Ovary (tissue), 9 donors: Measurements from ENCODE around the gene YARS1. TPM values are rescaled to one million over a fixed set of nuclear protein-coding genes. Genes with fewer than 3 reads are reported as not detected.
A peak's percentile ranks its signal among the peaks of the same experiment; 100 is the strongest.

Source experiments
- DNase-seq, 5 donors: peaks; one replicate each; pipeline ENCODE4 v3.0.0-alpha.2; 2019 to 2020
- H3K27ac ChIP-seq, 2 donors: fragments of 200-600 bp; one replicate each; pipeline versions ENCODE4 v1.5.1 to v1.8.0; 2019 to 2022
- H3K27me3 ChIP-seq: fragments of 200-600 bp; one replicate; pipeline ENCODE4 v1.8.0; 2022
- H3K36me3 ChIP-seq: fragments of 200-600 bp; sonication (generic); one replicate; pipeline ENCODE4 v1.5.1; 2019
- H3K4me1 ChIP-seq: one replicate; pipeline ENCODE4 v1.8.1; 2013; ENCODE audit warnings: mild to moderate bottlenecking, moderate library complexity; ENCODE audit not compliant: insufficient read depth
- H3K4me3 ChIP-seq: fragments of 200-600 bp; sonication (generic); one replicate; pipeline ENCODE4 v1.5.1; 2017
- H3K9me3 ChIP-seq, 2 donors: fragments of 200-600 bp in 1 of 2; sonication (generic) in 1 of 2; one replicate each; pipeline versions ENCODE4 v1.5.1 to v1.8.1; 2013 to 2019; ENCODE audit warnings: mild to moderate bottlenecking in 1 of 2, moderate library complexity in 1 of 2
- CTCF ChIP-seq, 3 donors: fragments of 450-650 bp in 2 of 3; fragments of 200-600 bp in 1 of 3; IDR thresholded peaks; one replicate each; pipeline versions ENCODE4 v1.5.1 to v1.8.0; 2016 to 2022; ENCODE audit warnings: antibody characterized with exemption in 3 of 3, mild to moderate bottlenecking in 1 of 3
- EP300 ChIP-seq: sonication (generic); formaldehyde crosslinking; IDR thresholded peaks from one replicate; pipeline ENCODE4 v1.6.1; 2017; ENCODE audit warnings: antibody characterized with exemption
- POLR2A ChIP-seq: fragments of 450-650 bp; IDR thresholded peaks from one replicate; pipeline ENCODE4 v1.6.1; 2017; ENCODE audit warnings: antibody characterized with exemption, mild to moderate bottlenecking, moderate library complexity
- WGBS, 3 donors: extraction: QIAGEN DNeasy Blood & Tissue Kit in 1 of 3; methylation state at CpG; one replicate each; pipeline versions ENCODE4 v1.1.5 to v1.1.7; 2013 to 2017; 5-methylcytosine and 5-hydroxymethylcytosine counted together
- intact Hi-C, 4 donors: fragments of 100-400 bp; cut with DNase I; formaldehyde crosslinking; loops; one replicate each; pipeline versions ENCODE4 v1.11.0 to v1.15.1; 2022 to 2023
- polyA plus RNA-seq, 2 donors: library from polyadenylated mRNA; stranded (reverse); fragments of 200-250 nt in 1 of 2; fragments of 350-450 nt in 1 of 2; fragmentation: Illumina TruSeq in 1 of 2; extraction: RNeasy Lipid Tissue Mini Kit (QIAGEN cat#74804) in 1 of 2; gene quantifications; one replicate each; pipeline ENCODE4 v1.2.3, GENCODE V29; 2013 to 2014
- total RNA-seq, 7 donors: library from RNA; depleted of rRNA in 2 of 7; stranded (reverse); fragments of >200 nt in 2 of 7; fragmentation: NEBNext Ultra II Directional in 3 of 7; extraction: Animal tissue kit (Norgen Biotek cat#: 25700) in 3 of 7; gene quantifications; one replicate each; pipeline versions ENCODE4 v1.1.0 to v1.2.4, GENCODE V29; 2016 to 2023
- donor health status: DM: no; HTN: no; CAD: no; lungs with moderate emphysema.
- donor health status: DM: no; HTN: no; CAD: no.
- donor health status: Bipolar disorder and iron deficiency.
- donor health status: DM: yes; HTN: yes; CAD: no.
- donor health status: DM: no; HTN: no; CAD: no.
- donor health status: DM: yes; HTN: yes; CAD: no.

The YARS1 gene
- total and polyA plus RNA-seq, 9 donors = 19.8 to 272 (median 46.2) TPM

- H3K27me3 ChIP-seq = no peaks in the 10 kb centered on the region
- H3K9me3 ChIP-seq = no peaks in the 10 kb centered on the region
- H3K4me3 ChIP-seq = no peak overlapping the region
- peak in 2 of 5 donors; percentile 25 to 51 for DNase-seq
- H3K27ac ChIP-seq = peak overlapping the region; percentile 53 to 70
- H3K4me1 ChIP-seq = peaks cover 35% of the 10 kb centered on the region
- H3K36me3 ChIP-seq = no peaks in the 10 kb centered on the region
- WGBS, 3 donors = 39 to 61% (median 49%) methylated on average over 27 of the region's 27 CpGs
- intact Hi-C loops = no loop called here
- TF ChIP-seq CTCF (IDR thresholded peaks at IDR 0.05) (no peak), EP300 (no peak), POLR2A (no peak)
These were observed 51.4 kb downstream of the YARS1 start for GRCh38 chr1:32765570-32766327.

- TF ChIP-seq EP300 (no peak), POLR2A (no peak), CTCF (IDR thresholded peaks at IDR 0.05) (no peak)
- no peak for DNase-seq
- peak overlapping the region in 1 of 2 donors; percentile 53 for H3K27ac ChIP-seq
- 41 to 54% (median 50%) methylated on average over 7 of the region's 7 CpGs for WGBS, 3 donors
- H3K9me3 ChIP-seq = no peaks in the 10 kb centered on the region
- no peaks in the 10 kb centered on the region for H3K36me3 ChIP-seq
- peaks cover 39% of the 10 kb centered on the region for H3K4me1 ChIP-seq
- no peaks in the 10 kb centered on the region for H3K27me3 ChIP-seq
- no peak overlapping the region for H3K4me3 ChIP-seq
- intact Hi-C loops = no loop called here
These were observed 52.2 kb downstream of the YARS1 start for GRCh38 chr1:32764826-32765569.

GRCh38 chr1:32763221-32763620 lies 53.9 kb downstream of the YARS1 start:
- Histone ChIP-seq H3K9me3 (no peaks in the 10 kb centered on the region), H3K4me3 (no peak overlapping the region), H3K27me3 (no peaks in the 10 kb centered on the region), H3K4me1 (peaks cover 43% of the 10 kb centered on the region), H3K27ac (no peak overlapping the region), H3K36me3 (no peaks in the 10 kb centered on the region)
- intact Hi-C loops = no loop called here
- DNase-seq = no peak
- no peak for TF ChIP-seq POLR2A
- no peak for TF ChIP-seq EP300
- no peak for TF ChIP-seq CTCF (IDR thresholded peaks at IDR 0.05)
- WGBS, 3 donors = 95 to 98% (median 97%) methylated on average over 5 of the region's 5 CpGs

- H3K9me3 ChIP-seq = no peaks in the 10 kb centered on the region
- no peak for DNase-seq
- H3K36me3 ChIP-seq = no peaks in the 10 kb centered on the region
- H3K4me3 ChIP-seq = no peak overlapping the region
- peak overlapping the region; percentile 72 to 85 for H3K27ac ChIP-seq
- intact Hi-C loops = no loop called here
- WGBS, 3 donors = 42 to 43% (median 43%) methylated on average over 2 of the region's 2 CpGs
- no peaks in the 10 kb centered on the region for H3K27me3 ChIP-seq
- no peak for TF ChIP-seq EP300
- no peak for TF ChIP-seq CTCF (IDR thresholded peaks at IDR 0.05)
- no peak for TF ChIP-seq POLR2A
- H3K4me1 ChIP-seq = peaks cover 35% of the 10 kb centered on the region
These were observed 55.2 kb downstream of the YARS1 start for GRCh38 chr1:32761936-32762335.
